HEK293 (cell line): Measurements from ENCODE around the gene PAX3.

Experiments used
- CTCF ChIA-PET: fragments of 350-600 bp; formaldehyde crosslinking; extraction: SDS; loops from one replicate; lab custom pipeline; 2021; ENCODE audit warnings: antibody characterized with exemption; lab: Yijun Ruan, JAX
- POLR2A ChIA-PET: fragments of 300-600 bp; formaldehyde crosslinking; extraction: SDS; loops from one replicate; lab custom pipeline; 2020; ENCODE audit warnings: antibody characterized with exemption, inconsistent platforms; lab: Yijun Ruan, JAX
- H3K27ac ChIP-seq: fragments of 200-500 bp; sonication (Bioruptor generic); 2 replicates; pipeline ENCODE4 v1.5.1; 2014; ENCODE audit warnings: low read depth, low read length, control low read depth, inconsistent platforms; ENCODE audit errors: extremely low read depth
- H3K36me3 ChIP-seq, 2 experiments: fragments of 200-500 bp in 1 of 2; sonication (Bioruptor generic) in 1 of 2; 1 replicate in 1 of 2; 2 replicates in 1 of 2; pipeline ENCODE4 v1.5.1; 2014 to 2017; ENCODE audit warnings: inconsistent platforms in 2 of 2, low read length in 2 of 2; ENCODE audit not compliant: control insufficient read depth in 2 of 2, insufficient read depth in 1 of 2
- H3K4me1 ChIP-seq: fragments of 200-500 bp; sonication (Bioruptor generic); 2 replicates; pipeline ENCODE4 v1.5.1; 2014; ENCODE audit warnings: mild to moderate bottlenecking, low read length, inconsistent platforms; ENCODE audit not compliant: control insufficient read depth, insufficient read depth
- H3K4me3 ChIP-seq: 2 replicates; pipeline ENCODE4 v1.5.1; 2011; ENCODE audit warnings: low read depth, mild to moderate bottlenecking, control low read depth, low read length, moderate library complexity
- H3K9me3 ChIP-seq: fragments of 200-500 bp; sonication (Bioruptor generic); 2 replicates; pipeline ENCODE4 v1.5.1; 2014; ENCODE audit warnings: low read depth, low read length, inconsistent platforms; ENCODE audit not compliant: control insufficient read depth, insufficient read depth
- ZNF155 ChIP-seq: fragments of 450-650 bp; formaldehyde crosslinking; IDR thresholded peaks from 2 replicates; pipeline ENCODE4 v1.5.1; 2016; ENCODE audit warnings: missing biosample characterization, missing genetic modification characterization
- ZNF24 ChIP-seq: fragments of 450-650 bp; formaldehyde crosslinking; IDR thresholded peaks from 2 replicates; pipeline ENCODE4 v1.5.1; 2016; ENCODE audit warnings: missing biosample characterization, missing genetic modification characterization
- ZNF292 ChIP-seq: fragments of 450-650 bp; formaldehyde crosslinking; IDR thresholded peaks from 2 replicates; pipeline ENCODE4 v1.5.1; 2016; ENCODE audit warnings: low read depth, missing biosample characterization, missing genetic modification characterization, borderline replicate concordance
- ZNF777 ChIP-seq: fragments of 450-650 bp; formaldehyde crosslinking; IDR thresholded peaks from 2 replicates; pipeline ENCODE4 v1.5.1; 2017; ENCODE audit warnings: missing biosample characterization, missing genetic modification characterization, borderline replicate concordance
- ZNF785 ChIP-seq: fragments of 450-650 bp; formaldehyde crosslinking; IDR thresholded peaks from 2 replicates; pipeline ENCODE4 v1.5.1; 2016; ENCODE audit warnings: missing biosample characterization, missing genetic modification characterization
- ZNF843 ChIP-seq: fragments of 450-650 bp; formaldehyde crosslinking; IDR thresholded peaks from 2 replicates; pipeline ENCODE4 v1.5.1; 2016; ENCODE audit warnings: missing biosample characterization, missing genetic modification characterization
- TF ChIP-seq, protein P1 (sequence below): fragments of 450-650 bp; formaldehyde crosslinking; conservative IDR thresholded peaks from 2 replicates; pipeline ENCODE4 v1.5.1; 2016; ENCODE audit warnings: low read depth, missing biosample characterization, missing genetic modification characterization
- TF ChIP-seq, protein P2 (sequence below): fragments of 450-650 bp; formaldehyde crosslinking; IDR thresholded peaks from 2 replicates; pipeline ENCODE4 v1.5.1; 2016; ENCODE audit warnings: missing biosample characterization, missing genetic modification characterization
- TF ChIP-seq, protein P3 (sequence below): fragments of 450-650 bp; formaldehyde crosslinking; IDR thresholded peaks from 2 replicates; pipeline ENCODE4 v1.5.1; 2017; ENCODE audit warnings: missing biosample characterization, missing genetic modification characterization
- TF ChIP-seq, protein P4 (sequence below): fragments of 450-650 bp; formaldehyde crosslinking; IDR thresholded peaks from 2 replicates; pipeline ENCODE4 v1.5.1; 2017; ENCODE audit warnings: missing biosample characterization, missing genetic modification characterization

The PAX3 gene

DNA sequence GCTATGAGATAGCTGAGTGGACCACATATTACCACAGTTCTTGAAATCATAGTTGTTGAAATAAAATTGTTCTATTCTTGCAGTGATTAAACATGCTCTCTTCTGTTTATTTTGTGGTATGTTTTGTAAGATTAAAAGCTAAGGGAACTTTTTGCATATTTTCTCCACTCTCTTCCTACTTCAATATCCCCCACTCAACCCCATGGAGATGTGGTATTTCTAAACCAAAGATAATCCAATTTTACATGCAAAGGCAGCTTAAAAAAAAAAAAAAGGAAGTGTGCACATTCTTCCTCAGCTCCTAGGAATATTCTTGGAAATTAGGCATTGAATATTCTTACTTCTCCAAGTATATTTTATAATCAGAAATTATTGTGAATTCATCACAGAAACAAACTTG, 15.0 kb upstream of the PAX3 start:
- TF ChIP-seq ZNF292 (no peak), ZNF155 (no peak)
- Histone ChIP-seq H3K9me3 (no peaks in the 10 kb centered on the region), H3K4me3 (no peak overlapping the region), H3K27ac (no peak overlapping the region), H3K4me1 (peaks cover 6% of the 10 kb centered on the region; the same call in 1 of the 2 replicates), H3K36me3 (no peaks in the 10 kb centered on the region)
- POLR2A ChIA-PET, result interaction anchor here (0.5 to 5.0 kb wide), 2 partner anchors 15 to 112 kb away, joined by 5 to 16 read pairs; partner anchors contain the start of gene PAX3
- CTCF ChIA-PET, result interaction anchor here (0.9 to 1.7 kb wide), 7 partner anchors 134 to 289 kb away, joined by 3 to 9 read pairs (median 4); no protein-coding TSS in a partner anchor

DNA sequence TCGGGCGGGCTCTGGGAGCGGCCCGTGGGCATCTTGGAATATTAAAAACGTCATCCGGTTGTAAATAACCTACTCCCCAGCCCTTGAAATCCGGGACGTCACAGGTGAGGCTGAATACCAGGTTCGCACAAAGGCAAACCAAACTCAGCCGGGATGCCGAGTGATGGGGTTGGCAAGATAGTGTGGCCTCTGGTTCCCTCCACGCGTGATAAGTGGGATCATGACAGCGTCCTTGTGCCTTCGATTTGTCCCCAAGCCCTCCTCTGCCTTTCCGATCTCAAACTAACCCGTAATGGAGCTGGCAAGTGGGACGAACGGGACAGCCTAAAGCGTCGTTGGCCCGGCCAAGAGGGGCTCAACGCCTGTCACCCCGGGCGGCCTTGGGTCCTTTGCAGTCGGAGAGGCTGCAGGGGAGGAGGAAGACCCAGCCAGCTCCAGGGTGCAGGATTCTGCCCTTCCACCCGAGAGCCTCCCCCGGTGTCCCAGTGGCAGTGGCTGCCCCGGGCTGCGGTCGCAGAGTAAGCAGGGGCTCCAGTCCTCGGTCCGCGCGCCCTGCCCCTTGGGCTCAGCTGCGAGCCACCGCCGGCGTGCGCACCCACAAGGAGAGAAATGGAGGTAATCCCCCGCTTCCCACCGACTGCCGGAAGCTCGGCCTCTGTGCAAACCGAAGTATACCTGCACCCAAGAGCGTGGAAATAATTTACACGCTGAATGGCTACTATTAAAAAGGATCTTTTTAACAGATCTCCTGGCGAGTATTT, 13.4 kb upstream of the PAX3 start:
- no peak overlapping the region for H3K27ac ChIP-seq

DNA sequence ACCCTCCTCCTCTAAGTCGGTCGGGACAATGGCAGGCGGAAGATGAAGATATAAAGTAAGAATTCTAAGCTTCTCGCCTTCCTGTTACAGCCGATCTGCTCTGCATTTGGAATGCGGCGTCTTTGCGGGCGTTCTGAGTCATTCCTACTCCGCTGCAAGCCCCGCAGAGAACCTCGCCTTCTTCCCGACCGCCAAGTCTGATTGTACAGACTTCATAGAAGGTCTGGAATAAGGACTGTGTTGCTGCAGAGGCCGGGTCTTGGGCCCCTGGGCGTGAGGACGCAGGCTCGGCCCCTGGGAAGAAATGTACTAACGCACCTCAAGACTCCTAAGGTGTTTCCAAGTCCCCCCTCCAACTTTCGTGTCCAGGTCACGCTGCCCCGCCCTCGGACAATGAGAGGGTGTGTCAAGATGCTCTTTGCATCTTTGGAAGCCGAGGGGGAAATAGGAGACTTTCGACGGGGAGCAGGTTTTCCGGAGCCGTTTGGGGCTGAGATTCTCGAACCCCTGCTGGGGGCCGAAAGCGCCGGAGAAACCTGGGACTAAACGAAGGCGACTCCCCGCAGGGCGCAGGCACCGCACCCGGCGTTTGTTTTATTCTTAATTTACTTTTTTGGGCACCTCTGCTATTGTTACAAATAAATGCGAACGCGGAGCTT, 12.7 kb upstream of the PAX3 start:
- Histone ChIP-seq H3K4me3 (no peak overlapping the region), H3K27ac (no peak overlapping the region), H3K36me3 (no peaks in the 10 kb centered on the region), H3K4me1 (peaks cover 6% of the 10 kb centered on the region; the same call in 1 of the 2 replicates), H3K9me3 (no peaks in the 10 kb centered on the region)
- ChIA-PET CTCF (interaction anchor here (0.7 kb wide), 1 partner anchor 173 kb away, joined by 3 read pairs; no protein-coding TSS in a partner anchor), POLR2A (interaction anchor here (5.0 kb wide), 1 partner anchor 13 kb away, joined by 16 read pairs; the partner anchor contains the start of gene PAX3)
- TF ChIP-seq, protein P1, sequence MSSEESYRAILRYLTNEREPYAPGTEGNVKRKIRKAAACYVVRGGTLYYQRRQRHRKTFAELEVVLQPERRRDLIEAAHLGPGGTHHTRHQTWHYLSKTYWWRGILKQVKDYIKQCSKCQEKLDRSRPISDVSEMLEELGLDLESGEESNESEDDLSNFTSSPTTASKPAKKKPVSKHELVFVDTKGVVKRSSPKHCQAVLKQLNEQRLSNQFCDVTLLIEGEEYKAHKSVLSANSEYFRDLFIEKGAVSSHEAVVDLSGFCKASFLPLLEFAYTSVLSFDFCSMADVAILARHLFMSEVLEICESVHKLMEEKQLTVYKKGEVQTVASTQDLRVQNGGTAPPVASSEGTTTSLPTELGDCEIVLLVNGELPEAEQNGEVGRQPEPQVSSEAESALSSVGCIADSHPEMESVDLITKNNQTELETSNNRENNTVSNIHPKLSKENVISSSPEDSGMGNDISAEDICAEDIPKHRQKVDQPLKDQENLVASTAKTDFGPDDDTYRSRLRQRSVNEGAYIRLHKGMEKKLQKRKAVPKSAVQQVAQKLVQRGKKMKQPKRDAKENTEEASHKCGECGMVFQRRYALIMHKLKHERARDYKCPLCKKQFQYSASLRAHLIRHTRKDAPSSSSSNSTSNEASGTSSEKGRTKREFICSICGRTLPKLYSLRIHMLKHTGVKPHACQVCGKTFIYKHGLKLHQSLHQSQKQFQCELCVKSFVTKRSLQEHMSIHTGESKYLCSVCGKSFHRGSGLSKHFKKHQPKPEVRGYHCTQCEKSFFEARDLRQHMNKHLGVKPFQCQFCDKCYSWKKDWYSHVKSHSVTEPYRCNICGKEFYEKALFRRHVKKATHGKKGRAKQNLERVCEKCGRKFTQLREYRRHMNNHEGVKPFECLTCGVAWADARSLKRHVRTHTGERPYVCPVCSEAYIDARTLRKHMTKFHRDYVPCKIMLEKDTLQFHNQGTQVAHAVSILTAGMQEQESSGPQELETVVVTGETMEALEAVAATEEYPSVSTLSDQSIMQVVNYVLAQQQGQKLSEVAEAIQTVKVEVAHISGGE (tag by site-specific recombination), result no peak
- TF ChIP-seq ZNF24 (tag by site-specific recombination), result no peak

More for the DNA sequence above, 13.4 kb upstream of the PAX3 start:
- CTCF ChIA-PET, result interaction anchor here (0.7 kb wide), 1 partner anchor 172 kb away, joined by 3 read pairs; no protein-coding TSS in a partner anchor
- POLR2A ChIA-PET, result interaction anchor here (5.0 kb wide), 1 partner anchor 13 kb away, joined by 16 read pairs; the partner anchor contains the start of gene PAX3
- Histone ChIP-seq H3K9me3 (no peaks in the 10 kb centered on the region), H3K36me3 (no peaks in the 10 kb centered on the region)
- TF ChIP-seq, protein P2, sequence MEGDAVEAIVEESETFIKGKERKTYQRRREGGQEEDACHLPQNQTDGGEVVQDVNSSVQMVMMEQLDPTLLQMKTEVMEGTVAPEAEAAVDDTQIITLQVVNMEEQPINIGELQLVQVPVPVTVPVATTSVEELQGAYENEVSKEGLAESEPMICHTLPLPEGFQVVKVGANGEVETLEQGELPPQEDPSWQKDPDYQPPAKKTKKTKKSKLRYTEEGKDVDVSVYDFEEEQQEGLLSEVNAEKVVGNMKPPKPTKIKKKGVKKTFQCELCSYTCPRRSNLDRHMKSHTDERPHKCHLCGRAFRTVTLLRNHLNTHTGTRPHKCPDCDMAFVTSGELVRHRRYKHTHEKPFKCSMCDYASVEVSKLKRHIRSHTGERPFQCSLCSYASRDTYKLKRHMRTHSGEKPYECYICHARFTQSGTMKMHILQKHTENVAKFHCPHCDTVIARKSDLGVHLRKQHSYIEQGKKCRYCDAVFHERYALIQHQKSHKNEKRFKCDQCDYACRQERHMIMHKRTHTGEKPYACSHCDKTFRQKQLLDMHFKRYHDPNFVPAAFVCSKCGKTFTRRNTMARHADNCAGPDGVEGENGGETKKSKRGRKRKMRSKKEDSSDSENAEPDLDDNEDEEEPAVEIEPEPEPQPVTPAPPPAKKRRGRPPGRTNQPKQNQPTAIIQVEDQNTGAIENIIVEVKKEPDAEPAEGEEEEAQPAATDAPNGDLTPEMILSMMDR, result no peak
- TF ChIP-seq ZNF785 (tag by site-specific recombination) (no peak), ZNF777 (tag by site-specific recombination) (no peak), ZNF843 (tag by site-specific recombination) (no peak)
- TF ChIP-seq, protein P3, sequence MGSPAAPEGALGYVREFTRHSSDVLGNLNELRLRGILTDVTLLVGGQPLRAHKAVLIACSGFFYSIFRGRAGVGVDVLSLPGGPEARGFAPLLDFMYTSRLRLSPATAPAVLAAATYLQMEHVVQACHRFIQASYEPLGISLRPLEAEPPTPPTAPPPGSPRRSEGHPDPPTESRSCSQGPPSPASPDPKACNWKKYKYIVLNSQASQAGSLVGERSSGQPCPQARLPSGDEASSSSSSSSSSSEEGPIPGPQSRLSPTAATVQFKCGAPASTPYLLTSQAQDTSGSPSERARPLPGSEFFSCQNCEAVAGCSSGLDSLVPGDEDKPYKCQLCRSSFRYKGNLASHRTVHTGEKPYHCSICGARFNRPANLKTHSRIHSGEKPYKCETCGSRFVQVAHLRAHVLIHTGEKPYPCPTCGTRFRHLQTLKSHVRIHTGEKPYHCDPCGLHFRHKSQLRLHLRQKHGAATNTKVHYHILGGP (tag by site-specific recombination), result no peak
- TF ChIP-seq, protein P4, sequence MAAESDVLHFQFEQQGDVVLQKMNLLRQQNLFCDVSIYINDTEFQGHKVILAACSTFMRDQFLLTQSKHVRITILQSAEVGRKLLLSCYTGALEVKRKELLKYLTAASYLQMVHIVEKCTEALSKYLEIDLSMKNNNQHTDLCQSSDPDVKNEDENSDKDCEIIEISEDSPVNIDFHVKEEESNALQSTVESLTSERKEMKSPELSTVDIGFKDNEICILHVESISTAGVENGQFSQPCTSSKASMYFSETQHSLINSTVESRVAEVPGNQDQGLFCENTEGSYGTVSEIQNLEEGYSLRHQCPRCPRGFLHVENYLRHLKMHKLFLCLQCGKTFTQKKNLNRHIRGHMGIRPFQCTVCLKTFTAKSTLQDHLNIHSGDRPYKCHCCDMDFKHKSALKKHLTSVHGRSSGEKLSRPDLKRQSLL (tag by site-specific recombination), result no peak
- TF ChIP-seq, all 188 proteins: peak for 0
- Histone ChIP-seq H3K4me3 (peak overlapping the region; percentile 30), H3K4me1 (peaks cover 6% of the 10 kb centered on the region; the same call in 1 of the 2 replicates)
